PFSK-1 (cell line): ENCODE measurements around the gene PTPRK.

Source experiments
- FOXP2 ChIP-seq: optimal IDR thresholded peaks from 2 replicates; pipeline ENCODE3; 2011; ENCODE audit warnings: borderline replicate concordance, control low read depth, inconsistent platforms; ENCODE audit not compliant: insufficient read depth; ENCODE audit errors: extremely low read length, extremely low read depth
- POLR2AphosphoS5 ChIP-seq: IDR thresholded peaks from 2 replicates; pipeline ENCODE4 v1.6.1; 2012; ENCODE audit warnings: low read depth, mild to moderate bottlenecking, control low read depth, low read length, moderate library complexity
- SIN3A ChIP-seq: IDR thresholded peaks from 2 replicates; pipeline ENCODE4 v1.6.1; 2012; ENCODE audit warnings: mild to moderate bottlenecking, low read length, moderate library complexity, borderline replicate concordance; ENCODE audit not compliant: insufficient read depth
- TAF1 ChIP-seq: IDR thresholded peaks from 2 replicates; pipeline ENCODE4 v1.6.1; 2012; ENCODE audit warnings: low read length, control low read depth, borderline replicate concordance; ENCODE audit not compliant: insufficient read depth
- TF ChIP-seq, protein P1 (sequence below), 2 experiments: IDR thresholded peaks; 2 replicates each; pipeline versions ENCODE4 v1.6.1 to v1.8.0; 2011 to 2012; ENCODE audit warnings: low read depth in 2 of 2, low read length in 2 of 2, control low read depth in 1 of 2, inconsistent platforms in 1 of 2, mild to moderate bottlenecking in 1 of 2, moderate library complexity in 1 of 2; ENCODE audit not compliant: insufficient read depth in 1 of 2

The PTPRK gene

DNA sequence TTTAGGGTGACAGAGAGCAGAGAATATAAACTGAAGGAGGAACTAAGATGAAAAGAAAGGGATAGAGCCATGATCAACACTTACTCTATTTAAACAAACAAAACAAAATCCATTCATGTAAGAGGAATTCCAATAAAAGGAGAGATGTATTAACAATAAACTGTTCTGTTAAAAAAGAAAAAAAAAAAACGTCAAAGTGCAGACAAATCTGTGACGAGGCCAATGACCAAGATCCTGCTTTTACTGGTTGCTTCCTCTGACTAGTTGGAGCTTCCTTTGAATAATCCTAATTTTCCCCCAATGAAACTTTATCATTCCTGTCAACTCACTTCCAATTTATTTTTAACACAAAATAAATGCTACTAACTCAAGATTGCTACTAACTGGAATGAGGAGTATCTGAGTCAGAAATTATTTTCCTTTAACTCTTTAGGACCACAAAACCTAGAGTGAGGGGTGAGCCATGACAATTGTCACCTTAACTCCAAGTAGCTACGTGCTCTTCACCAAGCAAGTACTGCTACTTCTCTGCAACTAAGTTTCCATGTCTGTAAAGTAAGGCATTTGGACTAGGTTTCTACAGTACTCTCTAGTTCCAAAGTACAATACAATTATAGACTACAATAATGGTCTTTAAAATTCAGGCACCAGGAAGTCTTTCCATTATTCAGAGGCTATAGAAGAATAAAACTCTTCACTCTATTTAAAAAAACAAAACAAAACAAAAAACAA is 152.0 kb downstream of the PTPRK start:
- TF ChIP-seq POLR2AphosphoS5 (no peak), FOXP2 (no peak)

DNA sequence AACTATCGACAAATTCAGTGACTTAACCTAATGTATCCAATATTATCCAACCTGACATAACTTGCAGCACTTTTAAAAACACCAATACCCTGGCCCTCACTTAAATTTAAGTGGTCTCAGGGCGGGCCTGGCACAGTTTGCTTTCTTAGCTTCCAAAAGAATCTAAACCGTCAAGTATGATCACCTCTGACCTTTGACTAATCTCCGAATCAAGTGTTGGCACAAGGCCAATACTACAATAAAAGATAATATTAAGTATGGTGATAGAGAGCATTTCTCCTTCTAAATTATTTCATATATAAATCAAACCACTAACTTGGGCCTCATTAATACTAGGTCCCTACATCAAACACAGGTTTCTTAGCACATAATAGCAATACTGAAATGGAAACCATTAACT is 153.0 kb downstream of the PTPRK start:
- TF ChIP-seq FOXP2 (no peak), TAF1 (no peak)
- TF ChIP-seq, protein P1, sequence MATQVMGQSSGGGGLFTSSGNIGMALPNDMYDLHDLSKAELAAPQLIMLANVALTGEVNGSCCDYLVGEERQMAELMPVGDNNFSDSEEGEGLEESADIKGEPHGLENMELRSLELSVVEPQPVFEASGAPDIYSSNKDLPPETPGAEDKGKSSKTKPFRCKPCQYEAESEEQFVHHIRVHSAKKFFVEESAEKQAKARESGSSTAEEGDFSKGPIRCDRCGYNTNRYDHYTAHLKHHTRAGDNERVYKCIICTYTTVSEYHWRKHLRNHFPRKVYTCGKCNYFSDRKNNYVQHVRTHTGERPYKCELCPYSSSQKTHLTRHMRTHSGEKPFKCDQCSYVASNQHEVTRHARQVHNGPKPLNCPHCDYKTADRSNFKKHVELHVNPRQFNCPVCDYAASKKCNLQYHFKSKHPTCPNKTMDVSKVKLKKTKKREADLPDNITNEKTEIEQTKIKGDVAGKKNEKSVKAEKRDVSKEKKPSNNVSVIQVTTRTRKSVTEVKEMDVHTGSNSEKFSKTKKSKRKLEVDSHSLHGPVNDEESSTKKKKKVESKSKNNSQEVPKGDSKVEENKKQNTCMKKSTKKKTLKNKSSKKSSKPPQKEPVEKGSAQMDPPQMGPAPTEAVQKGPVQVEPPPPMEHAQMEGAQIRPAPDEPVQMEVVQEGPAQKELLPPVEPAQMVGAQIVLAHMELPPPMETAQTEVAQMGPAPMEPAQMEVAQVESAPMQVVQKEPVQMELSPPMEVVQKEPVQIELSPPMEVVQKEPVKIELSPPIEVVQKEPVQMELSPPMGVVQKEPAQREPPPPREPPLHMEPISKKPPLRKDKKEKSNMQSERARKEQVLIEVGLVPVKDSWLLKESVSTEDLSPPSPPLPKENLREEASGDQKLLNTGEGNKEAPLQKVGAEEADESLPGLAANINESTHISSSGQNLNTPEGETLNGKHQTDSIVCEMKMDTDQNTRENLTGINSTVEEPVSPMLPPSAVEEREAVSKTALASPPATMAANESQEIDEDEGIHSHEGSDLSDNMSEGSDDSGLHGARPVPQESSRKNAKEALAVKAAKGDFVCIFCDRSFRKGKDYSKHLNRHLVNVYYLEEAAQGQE (IDR thresholded peaks at IDR 0.05; ENCODE audit: insufficient read depth in 1 of 2, low read depth in 2 of 2, low read length in 2 of 2) = no peak

DNA sequence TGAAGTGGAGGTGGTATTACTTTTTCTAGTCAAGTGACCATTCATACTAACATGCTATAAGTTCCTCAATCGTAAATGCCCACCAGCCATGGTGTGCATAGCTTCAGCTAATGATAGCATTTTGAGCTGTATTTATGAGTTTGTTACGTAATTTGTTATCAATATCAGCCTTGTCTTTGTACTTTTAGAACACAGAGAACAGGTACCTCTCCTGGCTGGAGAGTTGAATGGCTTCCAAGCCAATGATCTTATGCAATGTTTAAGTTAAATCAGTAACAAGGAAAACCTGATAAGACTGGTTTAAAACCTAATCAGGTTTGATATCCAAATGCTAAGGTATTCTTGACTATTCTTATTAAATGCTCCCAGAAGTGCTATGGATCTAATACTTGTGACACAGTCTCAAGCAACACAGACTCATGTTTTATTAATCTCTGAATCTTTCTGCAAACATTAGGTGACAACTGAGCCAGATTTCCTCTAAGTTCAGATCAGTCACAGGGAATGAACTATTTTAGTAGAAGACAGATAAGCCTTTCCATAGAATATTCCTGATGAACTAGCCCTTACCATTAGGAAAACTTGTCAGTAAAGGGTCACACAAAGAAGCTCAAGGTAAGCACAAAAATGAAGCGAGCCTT is 154.8 kb downstream of the PTPRK start:
- TF ChIP-seq SIN3A = no peak
- TF ChIP-seq POLR2AphosphoS5 = no peak
- TF ChIP-seq, protein P1 (IDR thresholded peaks at IDR 0.05; ENCODE audit: insufficient read depth in 1 of 2, low read depth in 2 of 2, low read length in 2 of 2) = no peak
- no peak for TF ChIP-seq TAF1
- no peak for TF ChIP-seq FOXP2

DNA sequence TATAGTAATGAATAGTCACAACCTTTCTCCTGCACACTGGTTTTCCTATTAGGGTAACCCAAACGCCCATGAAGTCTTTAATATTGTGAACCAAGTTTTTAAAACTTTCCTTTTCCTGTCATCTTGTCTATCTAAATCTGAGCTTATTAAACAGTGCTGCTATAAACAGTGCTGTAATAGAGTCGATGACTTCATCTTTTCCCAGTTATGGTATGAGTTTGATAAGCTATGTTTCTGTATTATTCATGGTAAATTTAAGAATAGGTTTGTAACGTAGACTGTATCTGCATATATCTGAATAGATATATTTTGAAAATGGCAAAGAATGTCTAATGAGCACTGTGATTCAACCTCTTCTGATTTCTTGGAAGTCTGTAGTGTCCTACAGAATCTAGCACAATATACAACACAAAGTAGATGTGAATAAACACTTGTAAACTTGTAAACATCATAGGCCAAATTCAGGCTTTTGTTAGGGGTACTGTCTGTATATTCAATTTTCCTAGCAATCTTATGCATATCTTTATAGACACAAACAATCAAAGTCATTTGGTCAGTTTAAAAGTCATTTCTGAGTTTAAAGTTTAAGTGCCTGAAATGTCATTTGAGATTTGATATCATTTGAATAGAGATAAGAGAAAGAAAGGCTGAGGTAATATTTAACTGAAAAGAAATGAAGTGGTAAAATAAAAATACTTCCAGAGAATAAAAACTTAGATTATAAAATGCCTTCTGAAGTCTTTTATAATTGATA is 155.5 kb downstream of the PTPRK start:
- TF ChIP-seq TAF1 (no peak), SIN3A (no peak), POLR2AphosphoS5 (no peak), FOXP2 (no peak)
- TF ChIP-seq, protein P1 (IDR thresholded peaks at IDR 0.05; ENCODE audit: insufficient read depth in 1 of 2, low read depth in 2 of 2, low read length in 2 of 2) = no peak

DNA sequence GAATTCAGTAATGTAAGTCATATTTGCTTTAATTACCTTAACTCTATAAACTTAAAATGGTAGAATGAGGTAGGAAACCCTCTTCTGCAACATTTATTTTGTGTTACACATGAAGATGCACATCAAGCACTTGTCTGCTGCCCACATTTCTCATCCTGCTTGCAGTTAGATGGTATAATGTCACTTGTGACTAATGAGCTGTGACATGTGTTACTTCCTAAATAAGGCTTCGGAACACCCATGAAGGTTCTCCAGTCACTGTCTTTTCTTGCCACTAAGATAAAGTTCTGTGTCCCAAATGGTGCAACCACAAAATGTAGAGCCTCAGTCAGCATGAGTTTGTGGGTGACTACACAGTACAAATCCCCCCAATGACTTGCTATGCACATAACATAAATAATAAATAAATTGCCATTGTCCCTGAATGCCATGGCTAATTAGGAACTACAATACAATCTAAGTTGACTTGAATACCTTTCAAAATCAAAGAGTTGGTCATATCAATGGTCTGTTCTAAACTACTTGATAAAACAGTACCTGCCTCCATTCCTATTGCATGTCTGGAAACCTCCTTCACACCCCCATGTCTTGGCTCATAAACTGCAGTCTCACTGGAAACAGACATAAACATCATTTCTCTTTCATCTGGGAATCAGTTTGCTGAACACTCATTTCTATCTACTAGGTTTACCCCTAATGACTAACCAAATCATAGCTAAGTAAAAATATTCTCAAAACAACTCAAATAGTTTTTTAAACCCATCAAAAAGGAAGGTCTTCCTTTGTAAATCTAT is 157.2 kb downstream of the PTPRK start:
- no peak for TF ChIP-seq POLR2AphosphoS5
- TF ChIP-seq, protein P1 (IDR thresholded peaks at IDR 0.05; ENCODE audit: insufficient read depth in 1 of 2, low read depth in 2 of 2, low read length in 2 of 2) = no peak
- TF ChIP-seq TAF1 = no peak
- no peak for TF ChIP-seq SIN3A
- TF ChIP-seq FOXP2 = no peak
